ENCODE measurements around the gene ZNF337.

GRCh38 chr20:25744261-25744660 is 47.6 kb upstream of the ZNF337 start:
- no peak for TF ChIP-seq MYC (IDR thresholded peaks at IDR 0.05; ENCODE audit: low read depth, low read length)
- TF ChIP-seq POLR2A (IDR thresholded peaks at IDR 0.05; ENCODE audit: extremely low read depth, insufficient read length): no peak
- TF ChIP-seq, protein P1, sequence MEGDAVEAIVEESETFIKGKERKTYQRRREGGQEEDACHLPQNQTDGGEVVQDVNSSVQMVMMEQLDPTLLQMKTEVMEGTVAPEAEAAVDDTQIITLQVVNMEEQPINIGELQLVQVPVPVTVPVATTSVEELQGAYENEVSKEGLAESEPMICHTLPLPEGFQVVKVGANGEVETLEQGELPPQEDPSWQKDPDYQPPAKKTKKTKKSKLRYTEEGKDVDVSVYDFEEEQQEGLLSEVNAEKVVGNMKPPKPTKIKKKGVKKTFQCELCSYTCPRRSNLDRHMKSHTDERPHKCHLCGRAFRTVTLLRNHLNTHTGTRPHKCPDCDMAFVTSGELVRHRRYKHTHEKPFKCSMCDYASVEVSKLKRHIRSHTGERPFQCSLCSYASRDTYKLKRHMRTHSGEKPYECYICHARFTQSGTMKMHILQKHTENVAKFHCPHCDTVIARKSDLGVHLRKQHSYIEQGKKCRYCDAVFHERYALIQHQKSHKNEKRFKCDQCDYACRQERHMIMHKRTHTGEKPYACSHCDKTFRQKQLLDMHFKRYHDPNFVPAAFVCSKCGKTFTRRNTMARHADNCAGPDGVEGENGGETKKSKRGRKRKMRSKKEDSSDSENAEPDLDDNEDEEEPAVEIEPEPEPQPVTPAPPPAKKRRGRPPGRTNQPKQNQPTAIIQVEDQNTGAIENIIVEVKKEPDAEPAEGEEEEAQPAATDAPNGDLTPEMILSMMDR (IDR thresholded peaks at IDR 0.05; ENCODE audit: low read depth, low read length): no peak

All from NB4 (cell line).